ENCODE data around the gene ATG4A.

DNA sequence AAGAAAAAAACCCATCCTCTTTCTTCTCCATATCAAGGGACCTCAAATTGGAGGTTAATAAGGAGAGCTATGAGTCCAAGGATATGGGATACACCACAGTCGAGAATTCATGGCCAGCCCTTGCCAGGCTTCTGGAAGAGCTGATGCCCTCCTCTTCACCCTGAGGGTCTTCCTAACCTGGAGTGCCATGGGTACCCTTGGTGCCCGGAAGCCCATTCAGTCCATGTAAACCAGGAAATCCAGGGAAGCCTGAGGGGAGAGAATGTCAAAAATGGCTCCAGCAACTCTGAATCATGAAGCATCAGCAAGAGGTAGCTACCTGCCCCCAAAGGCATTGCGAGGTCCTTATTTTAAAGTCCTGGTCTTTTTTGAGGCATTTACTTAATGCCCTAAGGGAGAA lies 78.2 kb downstream of the ATG4A start:
- no peak for TF ChIP-seq EZH2 (IDR thresholded peaks at IDR 0.05; ENCODE audit: insufficient read depth, poor library complexity, severe bottlenecking)
- no peak for TF ChIP-seq EZH2phosphoT487 (IDR thresholded peaks at IDR 0.05; ENCODE audit: insufficient read depth, low read depth)

Data from GM23248 (cell line).